Karpas-422 (cell line): ENCODE measurements around the gene CLIC1. TPM values are rescaled to one million over a fixed set of nuclear protein-coding genes. Genes with fewer than 3 reads are reported as not detected.
A peak's percentile ranks its signal among the peaks of the same experiment; 100 is the strongest.

Experiments used
- DNase-seq: peaks from one replicate; pipeline ENCODE4 v3.0.0-alpha.2; 2015
- H2AFZ ChIP-seq: fragments of 200-600 bp; sonication (generic); 2 replicates; pipeline ENCODE4 v1.6.1; 2014; ENCODE audit warnings: antibody characterized with exemption, low read length, mixed read lengths
- H3K27ac ChIP-seq: fragments of 200-600 bp; sonication (generic); 2 replicates; pipeline ENCODE4 v1.5.1; 2014; ENCODE audit warnings: mild to moderate bottlenecking, low read length, moderate library complexity
- H3K27me3 ChIP-seq: fragments of 200-600 bp; sonication (generic); 2 replicates; pipeline ENCODE4 v1.6.1; 2014; ENCODE audit warnings: low read length, mixed read lengths
- H3K36me3 ChIP-seq: fragments of 200-600 bp; sonication (generic); 2 replicates; pipeline ENCODE4 v1.6.1; 2014; ENCODE audit warnings: low read length, mixed read lengths; ENCODE audit not compliant: insufficient read depth
- H3K4me1 ChIP-seq: fragments of 200-600 bp; sonication (generic); 2 replicates; pipeline ENCODE4 v1.6.1; 2014; ENCODE audit warnings: mild to moderate bottlenecking, low read length, mixed read lengths
- H3K4me2 ChIP-seq: fragments of 200-600 bp; sonication (generic); 2 replicates; pipeline ENCODE4 v1.6.1; 2014; ENCODE audit warnings: low read length, low read depth, mild to moderate bottlenecking; ENCODE audit not compliant: poor library complexity, severe bottlenecking
- H3K4me3 ChIP-seq: fragments of 200-600 bp; sonication (generic); 2 replicates; pipeline ENCODE4 v1.5.1; 2014; ENCODE audit warnings: mild to moderate bottlenecking, antibody characterized with exemption, low read length, mixed read lengths
- H3K79me2 ChIP-seq: fragments of 200-600 bp; sonication (generic); 2 replicates; pipeline ENCODE4 v1.6.1; 2014; ENCODE audit warnings: mild to moderate bottlenecking, low read length, mixed read lengths
- H3K9ac ChIP-seq: fragments of 200-600 bp; sonication (generic); 2 replicates; pipeline ENCODE4 v1.6.0; 2014; ENCODE audit warnings: low read length
- H3K9me2 ChIP-seq: fragments of 200-600 bp; sonication (generic), shearing (Covaris generic); replicated peaks from 2 replicates; pipeline ENCODE4 v1.6.0; 2014; ENCODE audit warnings: mild to moderate bottlenecking, low read length, moderate library complexity; ENCODE audit not compliant: insufficient read depth
- H3K9me3 ChIP-seq: fragments of 300-700, 200-600 bp; sonication (generic); 2 replicates; pipeline ENCODE4 v1.6.1; 2014; ENCODE audit warnings: low read length, mixed read lengths
- H4K20me1 ChIP-seq: fragments of 200-600 bp; sonication (generic); 2 replicates; pipeline ENCODE4 v1.6.1; 2014; ENCODE audit warnings: mild to moderate bottlenecking, antibody characterized with exemption, low read length, low read depth; ENCODE audit not compliant: insufficient read depth
- total RNA-seq: library from RNA; depleted of rRNA; stranded (reverse); fragments of >200 nt; shearing (Covaris generic); gene quantifications from 2 replicates; pipeline ENCODE4 v1.2.3, GENCODE V29; 2014; ENCODE audit warnings: low replicate concordance

The CLIC1 gene
- total RNA-seq, 1 experiment from 2014 or later = 385 TPM

GRCh38 chr6:31771992-31772358 is 35.6 kb upstream of the CLIC1 start:
- Histone ChIP-seq H3K4me3 (no peak overlapping the region), H3K9ac (no peak overlapping the region), H3K27ac (no peak overlapping the region), H3K36me3 (no peaks in the 10 kb centered on the region), H3K27me3 (no peaks in the 10 kb centered on the region), H4K20me1 (no peaks in the 10 kb centered on the region), H3K4me2 (no peak overlapping the region), H3K4me1 (peaks cover 3% of the 10 kb centered on the region), H2AFZ (no peak overlapping the region), H3K9me3 (no peaks in the 10 kb centered on the region), H3K9me2 (no peaks in the 10 kb centered on the region), H3K79me2 (no peaks in the 10 kb centered on the region)
- DNase-seq = no peak

DNA sequence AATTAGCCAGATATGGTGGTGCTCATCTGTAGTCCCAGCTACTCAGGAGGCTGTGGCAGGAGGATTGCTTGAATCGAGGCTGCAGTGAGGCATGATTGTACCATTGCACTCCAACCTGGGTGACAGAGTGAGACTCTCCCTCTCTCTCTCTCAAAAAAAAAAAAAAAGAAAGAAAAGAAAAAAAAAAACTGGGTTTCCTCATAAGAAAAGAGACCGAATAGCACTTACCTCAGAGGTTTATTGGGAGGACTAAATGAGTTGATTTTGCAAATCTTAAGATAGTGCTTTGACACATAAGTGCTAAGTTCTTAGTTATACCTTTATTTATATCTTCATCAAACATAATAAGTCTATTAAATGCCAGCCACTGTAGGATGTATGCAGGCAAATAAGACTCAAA is 34.5 kb upstream of the CLIC1 start:
- Histone ChIP-seq H3K9me3 (no peaks in the 10 kb centered on the region), H3K4me1 (no peaks in the 10 kb centered on the region), H3K4me2 (no peak overlapping the region), H3K36me3 (no peaks in the 10 kb centered on the region), H3K4me3 (no peak overlapping the region), H3K9me2 (no peaks in the 10 kb centered on the region), H4K20me1 (no peaks in the 10 kb centered on the region), H3K9ac (no peak overlapping the region), H3K27me3 (no peaks in the 10 kb centered on the region), H3K79me2 (no peaks in the 10 kb centered on the region), H3K27ac (no peak overlapping the region), H2AFZ (no peak overlapping the region)
- no peak for DNase-seq

DNA sequence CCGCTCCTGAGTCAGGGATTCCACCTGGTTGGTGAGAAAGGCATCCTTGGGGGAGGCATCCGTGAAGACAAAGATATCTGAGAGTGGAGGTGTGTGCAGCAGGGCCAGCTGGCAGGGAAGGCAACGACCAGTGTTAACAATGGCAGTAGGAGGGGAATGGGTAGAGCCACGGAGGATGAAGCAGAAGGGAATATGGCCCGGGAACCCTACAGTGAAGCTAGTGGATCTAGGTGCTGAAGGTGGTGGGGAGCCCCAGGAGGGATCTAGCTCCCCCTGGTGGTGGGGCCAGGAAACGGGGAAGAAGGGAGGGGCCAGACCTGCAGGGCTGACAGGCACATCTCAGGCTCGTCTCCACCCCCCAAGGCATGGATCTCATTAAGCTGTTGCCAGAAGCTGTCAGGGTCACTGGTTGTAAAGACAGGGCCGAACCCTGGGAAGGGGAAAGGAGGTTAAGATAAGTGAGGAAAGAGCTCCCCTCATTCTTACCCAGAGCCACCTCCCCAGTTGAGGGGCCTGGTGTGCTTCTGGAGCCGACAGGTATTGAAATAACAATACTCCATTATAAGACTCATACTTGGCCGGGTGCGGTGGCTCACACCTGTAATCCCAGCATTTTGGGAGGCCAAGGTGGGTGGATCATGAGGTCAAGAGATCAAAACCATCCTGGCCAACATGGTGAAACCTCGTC is 33.5 kb upstream of the CLIC1 start:
- Histone ChIP-seq H4K20me1 (no peaks in the 10 kb centered on the region), H3K79me2 (no peaks in the 10 kb centered on the region), H3K9me2 (no peaks in the 10 kb centered on the region), H2AFZ (0 out of 2 replicates have a peak overlapping the region, but pooled peaks have one; percentile 55), H3K4me2 (no peak overlapping the region), H3K4me1 (no peaks in the 10 kb centered on the region), H3K9ac (no peak overlapping the region), H3K36me3 (no peaks in the 10 kb centered on the region), H3K27ac (no peak overlapping the region), H3K27me3 (no peaks in the 10 kb centered on the region), H3K4me3 (no peak overlapping the region), H3K9me3 (no peaks in the 10 kb centered on the region)
- DNase-seq = peak; percentile 96

DNA sequence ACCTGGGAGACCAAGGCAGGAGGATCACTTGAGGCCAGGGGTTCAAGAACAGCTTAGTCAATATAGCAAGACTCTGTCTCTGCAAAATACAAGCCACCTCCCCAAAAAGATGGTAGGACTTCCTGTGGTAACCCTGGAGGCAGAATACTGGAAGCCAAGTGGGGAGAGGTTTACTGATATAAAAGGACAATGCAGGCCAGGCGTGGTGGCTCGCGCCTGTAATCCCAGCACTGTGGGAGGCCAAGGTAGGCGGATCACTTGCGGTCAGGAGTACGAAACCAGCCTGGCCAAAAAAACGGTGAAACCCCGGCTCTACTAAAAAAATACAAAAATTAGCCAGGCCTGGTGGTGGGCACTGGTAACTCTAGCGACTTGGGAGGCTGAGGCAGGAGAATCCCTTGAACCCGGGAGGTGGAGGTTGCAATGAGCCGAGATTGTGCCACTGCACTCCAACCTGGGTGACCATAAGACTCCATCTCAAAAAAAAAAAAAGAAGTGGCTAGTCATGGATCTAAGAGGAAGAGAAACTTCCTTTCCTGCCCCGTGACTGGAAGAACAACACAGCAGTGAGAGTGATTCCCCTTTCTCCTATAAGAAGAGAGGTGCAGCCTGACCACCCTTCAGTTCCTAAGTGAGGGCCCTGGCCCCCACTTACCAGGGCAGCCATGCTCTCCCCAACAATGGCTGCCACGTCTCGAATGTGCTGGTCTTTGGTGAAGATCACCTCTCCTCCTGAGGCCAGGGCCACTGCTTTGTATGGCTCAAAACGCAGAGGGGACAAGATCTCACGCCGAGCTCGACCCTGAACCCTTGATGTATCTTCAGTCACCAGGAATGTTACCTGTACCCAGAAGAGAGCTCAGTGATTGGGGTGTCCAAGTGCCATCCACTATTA is 32.3 kb upstream of the CLIC1 start:
- Histone ChIP-seq H3K4me3 (no peak overlapping the region), H3K9ac (no peak overlapping the region), H4K20me1 (no peaks in the 10 kb centered on the region), H3K36me3 (0 out of 2 replicates have a peak, but pooled peaks cover 4% of the 10 kb centered on the region), H3K9me3 (no peaks in the 10 kb centered on the region), H2AFZ (no peak overlapping the region), H3K79me2 (no peaks in the 10 kb centered on the region), H3K27ac (no peak overlapping the region), H3K9me2 (no peaks in the 10 kb centered on the region), H3K27me3 (no peaks in the 10 kb centered on the region), H3K4me2 (no peak overlapping the region), H3K4me1 (no peaks in the 10 kb centered on the region)
- no peak for DNase-seq

GRCh38 chr6:31767096-31767645 is 30.8 kb upstream of the CLIC1 start:
- Histone ChIP-seq H3K4me1 (no peaks in the 10 kb centered on the region), H3K4me2 (no peak overlapping the region), H3K79me2 (no peaks in the 10 kb centered on the region), H3K36me3 (0 out of 2 replicates have a peak, but pooled peaks cover 7% of the 10 kb centered on the region), H4K20me1 (no peaks in the 10 kb centered on the region), H3K27me3 (no peaks in the 10 kb centered on the region), H3K9me3 (no peaks in the 10 kb centered on the region), H3K4me3 (no peak overlapping the region), H3K9me2 (no peaks in the 10 kb centered on the region), H3K27ac (no peak overlapping the region), H2AFZ (no peak overlapping the region), H3K9ac (no peak overlapping the region)
- DNase-seq = no peak

- Histone ChIP-seq H3K27ac (no peak overlapping the region), H3K4me1 (no peaks in the 10 kb centered on the region), H3K9me3 (no peaks in the 10 kb centered on the region), H3K9me2 (no peaks in the 10 kb centered on the region), H4K20me1 (no peaks in the 10 kb centered on the region), H2AFZ (no peak overlapping the region), H3K4me2 (no peak overlapping the region), H3K79me2 (no peaks in the 10 kb centered on the region), H3K27me3 (no peaks in the 10 kb centered on the region), H3K36me3 (0 out of 2 replicates have a peak, but pooled peaks cover 7% of the 10 kb centered on the region), H3K4me3 (no peak overlapping the region), H3K9ac (no peak overlapping the region)
- no peak for DNase-seq
Measured at GRCh38 chr6:31765910-31766794, 29.8 kb upstream of the CLIC1 start.

GRCh38 chr6:31765559-31765909 is 29.2 kb upstream of the CLIC1 start:
- Histone ChIP-seq H3K4me2 (no peak overlapping the region), H3K9ac (no peak overlapping the region)

More at GRCh38 chr6:31765559-31765909, 29.2 kb upstream of the CLIC1 start:
- Histone ChIP-seq H3K27me3 (no peaks in the 10 kb centered on the region), H3K4me1 (no peaks in the 10 kb centered on the region), H3K79me2 (no peaks in the 10 kb centered on the region), H3K27ac (no peak overlapping the region), H3K36me3 (0 out of 2 replicates have a peak, but pooled peaks cover 7% of the 10 kb centered on the region), H4K20me1 (no peaks in the 10 kb centered on the region), H2AFZ (no peak overlapping the region), H3K9me2 (no peaks in the 10 kb centered on the region), H3K4me3 (no peak overlapping the region), H3K9me3 (no peaks in the 10 kb centered on the region)
- no peak for DNase-seq
